Measurements from ENCODE around the gene NADK2. TPM values are rescaled to one million over a fixed set of nuclear protein-coding genes. Genes with fewer than 3 reads are reported as not detected.

Gene NADK2
- total RNA-seq, 1 donor from 2014 or later: 38.4 TPM

GRCh38 chr5:36238502-36239295 lies 3.0 kb downstream of the NADK2 start:
- H3K9me3 Mint-ChIP-seq: no peaks in the 10 kb centered on the region
- peak overlapping the region; percentile 19 for H3K27ac Mint-ChIP-seq
- H3K27me3 Mint-ChIP-seq: no peaks in the 10 kb centered on the region
- TF ChIP-seq CTCF (conservative IDR thresholded peaks at IDR 0.05): no peak
- DNase-seq (ENCODE audit: extremely low spot score, unreplicated experiment): no peak
- H3K36me3 Mint-ChIP-seq: peaks cover 3% of the 10 kb centered on the region
- H3K4me1 Mint-ChIP-seq (ENCODE audit: unreplicated experiment): peaks cover 30% of the 10 kb centered on the region
- peak overlapping the region; percentile 35 for H3K4me3 Mint-ChIP-seq

GRCh38 chr5:36237751-36238150 lies 4.0 kb downstream of the NADK2 start:
- peak overlapping the region; percentile 42 for H3K4me3 Mint-ChIP-seq
- peaks cover 3% of the 10 kb centered on the region for H3K36me3 Mint-ChIP-seq
- no peak for DNase-seq (ENCODE audit: extremely low spot score, unreplicated experiment)
- H3K27ac Mint-ChIP-seq: no peak overlapping the region
- no peak for TF ChIP-seq CTCF (conservative IDR thresholded peaks at IDR 0.05)
- no peaks in the 10 kb centered on the region for H3K9me3 Mint-ChIP-seq
- H3K27me3 Mint-ChIP-seq: no peaks in the 10 kb centered on the region
- peaks cover 30% of the 10 kb centered on the region for H3K4me1 Mint-ChIP-seq (ENCODE audit: unreplicated experiment)

GRCh38 chr5:36236801-36237200 lies 4.9 kb downstream of the NADK2 start:
- Mint-ChIP-seq H3K9me3 (no peaks in the 10 kb centered on the region), H3K4me3 (no peak overlapping the region), H3K27ac (no peak overlapping the region), H3K27me3 (no peaks in the 10 kb centered on the region), H3K36me3 (peaks cover 3% of the 10 kb centered on the region), H3K4me1 (ENCODE audit: unreplicated experiment) (peaks cover 30% of the 10 kb centered on the region)
- no peak for DNase-seq (ENCODE audit: extremely low spot score, unreplicated experiment)
- peak; percentile 44 for TF ChIP-seq CTCF (conservative IDR thresholded peaks at IDR 0.05)

GRCh38 chr5:36232533-36232932 lies 9.2 kb downstream of the NADK2 start:
- TF ChIP-seq CTCF (conservative IDR thresholded peaks at IDR 0.05): no peak
- Mint-ChIP-seq H3K27me3 (no peaks in the 10 kb centered on the region), H3K4me1 (ENCODE audit: unreplicated experiment) (peaks cover 16% of the 10 kb centered on the region), H3K9me3 (no peaks in the 10 kb centered on the region), H3K4me3 (no peak overlapping the region), H3K27ac (no peak overlapping the region), H3K36me3 (no peaks in the 10 kb centered on the region)
- DNase-seq (ENCODE audit: extremely low spot score, unreplicated experiment): no peak

- H3K27ac Mint-ChIP-seq: peak overlapping the region; percentile 32
- no peak for DNase-seq (ENCODE audit: extremely low spot score, unreplicated experiment)
- H3K27me3 Mint-ChIP-seq: no peaks in the 10 kb centered on the region
- H3K9me3 Mint-ChIP-seq: no peaks in the 10 kb centered on the region
- H3K4me3 Mint-ChIP-seq: no peak overlapping the region
- TF ChIP-seq CTCF (conservative IDR thresholded peaks at IDR 0.05): no peak
- H3K4me1 Mint-ChIP-seq (ENCODE audit: unreplicated experiment): peaks cover 13% of the 10 kb centered on the region
- no peaks in the 10 kb centered on the region for H3K36me3 Mint-ChIP-seq
Measured at GRCh38 chr5:36230151-36230790, 11.5 kb downstream of the NADK2 start.

Measured in type B pancreatic cell (in vitro differentiated cells).